ENCODE data around the gene KAT2B. TPM values are rescaled to one million over a fixed set of nuclear protein-coding genes. Genes with fewer than 3 reads are reported as not detected.

Gene KAT2B
- total and polyA plus RNA-seq, 2 donors, result 14.6 to 38.2 TPM

GRCh38 chr3:20182206-20182605 is 142.0 kb downstream of the KAT2B start:
- Histone ChIP-seq H3K4me1 (ENCODE audit: insufficient read depth) (no peaks in the 10 kb centered on the region), H3K27ac (ENCODE audit: low read depth) (no peak overlapping the region), H3K36me3 (ENCODE audit: insufficient read depth) (no peaks in the 10 kb centered on the region), H3K4me3 (ENCODE audit: low read depth, low read length) (no peak overlapping the region)
- WGBS, result 97% methylated on average over 4 of the region's 4 CpGs
- no peak for DNase-seq (ENCODE audit: extremely low spot score)

- Histone ChIP-seq H3K27ac (ENCODE audit: low read depth) (no peak overlapping the region), H3K4me1 (ENCODE audit: insufficient read depth) (no peaks in the 10 kb centered on the region), H3K4me3 (ENCODE audit: low read depth, low read length) (peak overlapping the region; percentile 57), H3K36me3 (ENCODE audit: insufficient read depth) (no peaks in the 10 kb centered on the region)
- DNase-seq (ENCODE audit: extremely low spot score), result no peak
- WGBS, result 2% methylated on average over 12 of the region's 12 CpGs
Measured at GRCh38 chr3:20185331-20185678, 145.1 kb downstream of the KAT2B start.

GRCh38 chr3:20185679-20186599 is 145.7 kb downstream of the KAT2B start, which contains the start of gene SGO1:
Gene SGO1 (minus strand): TSS chr3:20186206. CDS start chr3:20184027, 2,179 bp downstream.
- Histone ChIP-seq H3K36me3 (ENCODE audit: insufficient read depth) (no peaks in the 10 kb centered on the region), H3K27ac (ENCODE audit: low read depth) (peak within 1 kb of the TSS; percentile 78), H3K4me1 (ENCODE audit: insufficient read depth) (no peaks in the 10 kb centered on the region), H3K4me3 (ENCODE audit: low read depth, low read length) (peak within 1 kb of the TSS; percentile 57)
- under 1% methylated on average over 65 of the region's 65 CpGs for WGBS
- peak; percentile 95 for DNase-seq (ENCODE audit: extremely low spot score)

GRCh38 chr3:20186600-20187004 is 146.4 kb downstream of the KAT2B start:
- no peak for DNase-seq (ENCODE audit: extremely low spot score)
- 1% methylated on average over 9 of the region's 9 CpGs for WGBS
- Histone ChIP-seq H3K4me1 (ENCODE audit: insufficient read depth) (no peaks in the 10 kb centered on the region), H3K4me3 (ENCODE audit: low read depth, low read length) (peak overlapping the region; percentile 47), H3K27ac (ENCODE audit: low read depth) (peak overlapping the region; percentile 78), H3K36me3 (ENCODE audit: insufficient read depth) (no peaks in the 10 kb centered on the region)

GRCh38 chr3:20190991-20191390 is 150.7 kb downstream of the KAT2B start:
- no peak for DNase-seq (ENCODE audit: extremely low spot score)
- H3K27ac ChIP-seq (ENCODE audit: low read depth), result no peak overlapping the region
- no peaks in the 10 kb centered on the region for H3K36me3 ChIP-seq (ENCODE audit: insufficient read depth)
- H3K4me3 ChIP-seq (ENCODE audit: low read depth, low read length), result no peak overlapping the region
- no peaks in the 10 kb centered on the region for H3K4me1 ChIP-seq (ENCODE audit: insufficient read depth)
- 62% methylated on average over 5 of the region's 5 CpGs for WGBS

GRCh38 chr3:20194793-20195460 is 154.7 kb downstream of the KAT2B start:
- H3K4me1 ChIP-seq (ENCODE audit: insufficient read depth), result no peaks in the 10 kb centered on the region
- no peak overlapping the region for H3K27ac ChIP-seq (ENCODE audit: low read depth)
- H3K36me3 ChIP-seq (ENCODE audit: insufficient read depth), result no peaks in the 10 kb centered on the region
- no peak for DNase-seq (ENCODE audit: extremely low spot score)
- 95% methylated on average over 7 of the region's 7 CpGs for WGBS
- H3K4me3 ChIP-seq (ENCODE audit: low read depth, low read length), result no peak overlapping the region

GRCh38 chr3:20197775-20198174 is 157.5 kb downstream of the KAT2B start:
- WGBS, result 80% methylated on average over 3 of the region's 3 CpGs

GRCh38 chr3:20201143-20201542 is 160.9 kb downstream of the KAT2B start:
- Histone ChIP-seq H3K4me3 (ENCODE audit: low read depth, low read length) (no peak overlapping the region), H3K27ac (ENCODE audit: low read depth) (no peak overlapping the region), H3K36me3 (ENCODE audit: insufficient read depth) (no peaks in the 10 kb centered on the region), H3K4me1 (ENCODE audit: insufficient read depth) (no peaks in the 10 kb centered on the region)
- DNase-seq (ENCODE audit: extremely low spot score), result no peak

More at GRCh38 chr3:20197775-20198174, 157.5 kb downstream of the KAT2B start:
- Histone ChIP-seq H3K4me3 (ENCODE audit: low read depth, low read length) (no peak overlapping the region), H3K36me3 (ENCODE audit: insufficient read depth) (no peaks in the 10 kb centered on the region), H3K4me1 (ENCODE audit: insufficient read depth) (no peaks in the 10 kb centered on the region), H3K27ac (ENCODE audit: low read depth) (no peak overlapping the region)
- DNase-seq (ENCODE audit: extremely low spot score), result no peak

Small RNA genes lying within 50 kb of the gene (small RNA-seq; reads per million reads assigned to genes)
- not detected for gene MIR3135A
- not detected for gene RNU4-85P
- gene RPL39P18, result not detected

Other genes with a start within 250 kb of the KAT2B start
- not detected for gene EFHB, start 106.2 kb upstream of the KAT2B start, total RNA-seq
- 1.4 TPM for gene EFHB, start 106.2 kb upstream of the KAT2B start, polyA plus RNA-seq
- 104 TPM for gene RAB5A, start 93.3 kb upstream of the KAT2B start, total RNA-seq
- 35.9 TPM for gene RAB5A, start 93.3 kb upstream of the KAT2B start, polyA plus RNA-seq
- not detected for gene PP2D1, start 28.2 kb upstream of the KAT2B start, total RNA-seq
- gene PP2D1, start 28.2 kb upstream of the KAT2B start, polyA plus RNA-seq, result not detected
- gene SGO1, start 145.8 kb downstream of the KAT2B start, total RNA-seq, result 6.9 TPM
- 0.15 TPM for gene SGO1, start 145.8 kb downstream of the KAT2B start, polyA plus RNA-seq

Measured in urinary bladder (tissue), 4 donors.